ENCODE results near the gene UQCRQ. TPM values are rescaled to one million over a fixed set of nuclear protein-coding genes. Genes with fewer than 3 reads are reported as not detected.

UQCRQ gene
- total RNA-seq, 4 donors from 2014 or later = 59.2 to 235 (median 118) TPM

DNA sequence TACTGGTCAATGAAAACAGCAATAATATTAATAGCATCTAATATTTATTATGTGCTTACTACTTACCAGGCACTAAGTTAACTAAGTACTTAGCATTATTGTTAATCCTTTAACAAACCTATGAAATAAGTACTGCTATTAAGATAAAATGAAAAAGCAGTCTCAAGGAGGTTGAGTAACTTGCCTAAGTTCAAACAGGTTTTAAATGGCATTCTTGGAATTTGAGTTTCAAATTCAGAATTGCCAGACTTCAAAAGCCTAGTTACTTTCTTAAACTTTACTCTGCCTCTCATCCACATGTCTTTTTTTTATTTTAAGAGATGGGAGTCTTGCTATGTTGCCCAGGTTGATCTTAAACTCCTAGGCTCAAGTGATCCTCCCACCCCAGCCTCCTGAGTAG, 23.1 kb downstream of the UQCRQ start:
- Histone ChIP-seq H3K4me1 (no peaks in the 10 kb centered on the region), H3K9me3 (no peaks in the 10 kb centered on the region), H3K36me3 (peaks cover 45 to 69% of the 10 kb centered on the region in 2 donors), H3K4me3 (replicated peaks in 1 of 3) (no peak overlapping the region), H3K27ac (no peak overlapping the region), H3K27me3 (no peaks in the 10 kb centered on the region)
- intact Hi-C loops (cut with DNase I) = no loop called here
- TF ChIP-seq, protein P1, sequence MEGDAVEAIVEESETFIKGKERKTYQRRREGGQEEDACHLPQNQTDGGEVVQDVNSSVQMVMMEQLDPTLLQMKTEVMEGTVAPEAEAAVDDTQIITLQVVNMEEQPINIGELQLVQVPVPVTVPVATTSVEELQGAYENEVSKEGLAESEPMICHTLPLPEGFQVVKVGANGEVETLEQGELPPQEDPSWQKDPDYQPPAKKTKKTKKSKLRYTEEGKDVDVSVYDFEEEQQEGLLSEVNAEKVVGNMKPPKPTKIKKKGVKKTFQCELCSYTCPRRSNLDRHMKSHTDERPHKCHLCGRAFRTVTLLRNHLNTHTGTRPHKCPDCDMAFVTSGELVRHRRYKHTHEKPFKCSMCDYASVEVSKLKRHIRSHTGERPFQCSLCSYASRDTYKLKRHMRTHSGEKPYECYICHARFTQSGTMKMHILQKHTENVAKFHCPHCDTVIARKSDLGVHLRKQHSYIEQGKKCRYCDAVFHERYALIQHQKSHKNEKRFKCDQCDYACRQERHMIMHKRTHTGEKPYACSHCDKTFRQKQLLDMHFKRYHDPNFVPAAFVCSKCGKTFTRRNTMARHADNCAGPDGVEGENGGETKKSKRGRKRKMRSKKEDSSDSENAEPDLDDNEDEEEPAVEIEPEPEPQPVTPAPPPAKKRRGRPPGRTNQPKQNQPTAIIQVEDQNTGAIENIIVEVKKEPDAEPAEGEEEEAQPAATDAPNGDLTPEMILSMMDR (IDR thresholded peaks at IDR 0.05) = no peak
- TF ChIP-seq POLR2A (IDR thresholded peaks at IDR 0.05) = no peak
- no peak for DNase-seq

DNA sequence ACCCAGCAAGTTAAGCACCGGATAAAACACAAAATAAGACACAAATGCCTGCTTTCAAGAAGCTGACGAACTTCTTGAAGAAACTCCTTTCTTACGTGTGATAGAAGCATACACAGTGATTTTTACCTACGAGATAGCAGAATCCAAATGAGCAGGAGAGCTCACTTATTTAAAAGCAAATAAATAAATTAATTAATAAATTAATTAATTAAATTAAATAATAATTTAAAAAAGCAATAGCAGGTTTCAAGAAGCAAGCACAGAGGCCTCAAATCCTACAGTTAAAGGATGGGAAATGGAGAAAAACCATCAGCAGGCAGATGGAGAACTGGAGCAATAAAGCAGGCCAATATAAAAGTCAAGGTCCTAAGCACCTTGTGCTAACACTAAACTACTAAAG, 24.4 kb downstream of the UQCRQ start:
- intact Hi-C loops (cut with DNase I) = no loop called here
- Histone ChIP-seq H3K4me3 (replicated peaks in 1 of 3) (no peak overlapping the region), H3K9me3 (no peaks in the 10 kb centered on the region), H3K36me3 (peaks cover 51 to 71% of the 10 kb centered on the region in 2 donors), H3K27ac (no peak overlapping the region), H3K4me1 (no peaks in the 10 kb centered on the region), H3K27me3 (no peaks in the 10 kb centered on the region)
- no peak for TF ChIP-seq POLR2A (IDR thresholded peaks at IDR 0.05)
- TF ChIP-seq, protein P1 (IDR thresholded peaks at IDR 0.05) = no peak
- WGBS, 2 donors = 95 to 96% methylated on average over 4 of the region's 4 CpGs
- no peak for DNase-seq

- intact Hi-C loops (cut with DNase I) = no loop called here
- 88 to 89% methylated on average over 4 of the region's 4 CpGs for WGBS, 2 donors
- no peak overlapping the region for H3K27ac ChIP-seq
- TF ChIP-seq POLR2A (IDR thresholded peaks at IDR 0.05) = no peak
- TF ChIP-seq, protein P1 (IDR thresholded peaks at IDR 0.05) = no peak
- H3K4me3 ChIP-seq (replicated peaks in 1 of 3) = no peak overlapping the region
- no peaks in the 10 kb centered on the region for H3K9me3 ChIP-seq
- no peaks in the 10 kb centered on the region for H3K27me3 ChIP-seq
- DNase-seq = no peak
- no peaks in the 10 kb centered on the region for H3K4me1 ChIP-seq
- peaks cover 49 to 58% of the 10 kb centered on the region in 2 donors for H3K36me3 ChIP-seq
These were observed 29.4 kb downstream of the UQCRQ start for GRCh38 chr5:132895719-132896305.

DNA sequence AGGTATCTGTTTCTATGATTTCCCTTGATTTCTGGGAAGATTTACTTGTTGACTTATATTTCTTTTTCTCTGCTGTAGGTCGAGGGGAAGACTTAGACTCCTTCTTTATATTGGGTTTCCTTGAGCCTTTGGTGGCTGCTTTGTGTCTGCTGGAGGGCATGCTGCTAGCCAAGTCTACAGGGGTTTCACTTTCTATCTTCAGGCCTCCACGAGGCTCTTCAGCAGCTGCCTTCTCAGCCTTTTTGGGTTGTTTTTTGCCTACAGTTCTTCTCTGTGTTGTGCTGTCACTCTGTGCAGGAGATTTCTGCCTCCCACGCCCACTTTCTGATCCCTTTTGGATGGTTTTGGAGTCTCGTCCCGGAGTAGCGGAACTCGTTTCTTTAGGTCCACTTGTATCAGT, 30.2 kb downstream of the UQCRQ start:
- Histone ChIP-seq H3K36me3 (peaks cover 48 to 52% of the 10 kb centered on the region in 2 donors), H3K4me1 (no peaks in the 10 kb centered on the region), H3K4me3 (replicated peaks in 1 of 3) (no peak overlapping the region), H3K9me3 (no peaks in the 10 kb centered on the region), H3K27me3 (no peaks in the 10 kb centered on the region), H3K27ac (no peak overlapping the region)
- intact Hi-C loops (cut with DNase I) = no loop called here
- no peak for DNase-seq
- TF ChIP-seq, protein P1 (IDR thresholded peaks at IDR 0.05) = no peak
- TF ChIP-seq POLR2A (IDR thresholded peaks at IDR 0.05) = no peak
- whole genome bisulfite sequencing, 2 donors = 85 to 88% methylated on average over 7 of the region's 7 CpGs

GRCh38 chr5:132898094-132898493, 31.7 kb downstream of the UQCRQ start:
- H3K27ac ChIP-seq = no peak overlapping the region
- H3K9me3 ChIP-seq = no peaks in the 10 kb centered on the region
- intact Hi-C loops (cut with DNase I) = no loop called here
- no peaks in the 10 kb centered on the region for H3K4me1 ChIP-seq
- H3K4me3 ChIP-seq (replicated peaks in 1 of 3) = no peak overlapping the region
- H3K27me3 ChIP-seq = no peaks in the 10 kb centered on the region
- no peak for DNase-seq
- WGBS, 2 donors = 68 to 81% methylated on average over 3 of the region's 3 CpGs
- H3K36me3 ChIP-seq = peaks cover 41 to 44% of the 10 kb centered on the region in 2 donors
- TF ChIP-seq, protein P1 (IDR thresholded peaks at IDR 0.05) = no peak
- no peak for TF ChIP-seq POLR2A (IDR thresholded peaks at IDR 0.05)

Measured in thyroid gland (tissue), 4 donors.